Prostate gland (tissue), 2 donors: ENCODE data around the gene SLC51A. TPM values are rescaled to one million over a fixed set of nuclear protein-coding genes. Genes with fewer than 3 reads are reported as not detected.
"Not testable (repeated sequence)": the region's sequence is repeated elsewhere in the genome, so short reads cannot be mapped to it uniquely, and the experiment has no call there.

Experiments
- DNase-seq: peaks from one replicate; pipeline ENCODE4 v3.0.0-alpha.2; 2019; ENCODE audit warnings: low spot score
- H3K27ac ChIP-seq, 2 donors: fragments of 200-600 bp; sonication (generic); 2 replicates each; pipeline ENCODE4 v1.5.1; 2017 to 2019
- H3K27me3 ChIP-seq: fragments of 200-600 bp; sonication (generic); replicated peaks from 2 replicates; pipeline ENCODE4 v1.5.1; 2019; ENCODE audit not compliant: insufficient read depth
- H3K36me3 ChIP-seq, 2 donors: fragments of 200-600 bp; sonication (generic); 1 replicate in 1 of 2; 2 replicates in 1 of 2; pipeline versions ENCODE4 v1.5.1 to v1.8.1; 2017 to 2019
- H3K4me1 ChIP-seq: fragments of 200-600 bp; sonication (generic); replicated peaks from 2 replicates; pipeline ENCODE4 v1.5.1; 2019
- H3K4me3 ChIP-seq, 2 donors: fragments of 200-600 bp; sonication (generic); 2 replicates each; pipeline ENCODE4 v1.5.1; 2017 to 2019
- H3K9me3 ChIP-seq: fragments of 200-600 bp; sonication (generic); 2 replicates; pipeline ENCODE4 v1.5.1; 2017
- POLR2A ChIP-seq: fragments of 450-650 bp; IDR thresholded peaks from one replicate; pipeline ENCODE4 v1.6.1; 2016; ENCODE audit warnings: antibody characterized with exemption, mild to moderate bottlenecking
- POLR2AphosphoS5 ChIP-seq: sonication (generic); formaldehyde crosslinking; IDR thresholded peaks from one replicate; pipeline ENCODE4 v1.6.1; 2017; ENCODE audit warnings: antibody characterized with exemption
- WGBS: methylation state at CpG from one replicate; pipeline ENCODE4 v1.1.5; 2018; 5-methylcytosine and 5-hydroxymethylcytosine counted together
- intact Hi-C: fragments of 100-400 bp; cut with DNase I; formaldehyde crosslinking; loops from one replicate; pipeline ENCODE4 v1.14.2; 2022
- total RNA-seq, 2 donors: library from RNA; depleted of rRNA; stranded (reverse); fragments of >200 nt; gene quantifications; one replicate each; pipeline ENCODE4 v1.1.0, GENCODE V29; 2016
- TF ChIP-seq, protein P1 (sequence below), 4 experiments: fragments of 200-600 bp in 2 of 4; fragments of 450-650 bp in 2 of 4; sonication (generic) in 2 of 4; IDR thresholded peaks; 1 replicate in 3 of 4; 2 replicates in 1 of 4; pipeline ENCODE4 v1.5.1; 2016 to 2019; ENCODE audit warnings: antibody characterized with exemption in 4 of 4, mild to moderate bottlenecking in 2 of 4, moderate library complexity in 2 of 4

The SLC51A gene
- total RNA-seq, 2 donors from 2014 or later = 0.55 to 32.1 TPM

DNA sequence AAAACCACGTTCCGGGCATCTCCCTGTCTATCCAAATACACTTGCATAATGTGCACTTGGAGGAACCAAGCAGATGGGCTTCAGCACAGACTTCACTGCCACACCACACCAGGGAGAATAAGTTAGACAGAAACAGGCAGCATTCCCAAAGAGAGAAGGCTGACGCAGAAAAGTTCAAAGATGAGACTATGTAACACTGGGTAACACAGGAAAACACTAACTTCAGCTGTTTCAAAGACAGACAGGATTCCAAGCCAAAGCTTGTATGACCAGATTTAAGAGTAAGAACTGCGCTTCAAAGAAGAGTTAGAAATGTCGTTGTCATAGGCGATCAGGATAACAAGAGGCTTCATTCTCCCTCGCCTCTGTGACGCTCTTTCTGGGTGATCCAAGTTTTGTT is 19.9 kb downstream of the SLC51A start:
- H3K4me1 ChIP-seq = no peaks in the 10 kb centered on the region
- no peaks in the 10 kb centered on the region for H3K36me3 ChIP-seq
- no peaks in the 10 kb centered on the region for H3K27me3 ChIP-seq
- 90% methylated on average over 8 of the region's 8 CpGs for WGBS
- no peak overlapping the region for H3K27ac ChIP-seq
- DNase-seq = no peak
- no peaks in the 10 kb centered on the region for H3K9me3 ChIP-seq
- TF ChIP-seq, protein P1, sequence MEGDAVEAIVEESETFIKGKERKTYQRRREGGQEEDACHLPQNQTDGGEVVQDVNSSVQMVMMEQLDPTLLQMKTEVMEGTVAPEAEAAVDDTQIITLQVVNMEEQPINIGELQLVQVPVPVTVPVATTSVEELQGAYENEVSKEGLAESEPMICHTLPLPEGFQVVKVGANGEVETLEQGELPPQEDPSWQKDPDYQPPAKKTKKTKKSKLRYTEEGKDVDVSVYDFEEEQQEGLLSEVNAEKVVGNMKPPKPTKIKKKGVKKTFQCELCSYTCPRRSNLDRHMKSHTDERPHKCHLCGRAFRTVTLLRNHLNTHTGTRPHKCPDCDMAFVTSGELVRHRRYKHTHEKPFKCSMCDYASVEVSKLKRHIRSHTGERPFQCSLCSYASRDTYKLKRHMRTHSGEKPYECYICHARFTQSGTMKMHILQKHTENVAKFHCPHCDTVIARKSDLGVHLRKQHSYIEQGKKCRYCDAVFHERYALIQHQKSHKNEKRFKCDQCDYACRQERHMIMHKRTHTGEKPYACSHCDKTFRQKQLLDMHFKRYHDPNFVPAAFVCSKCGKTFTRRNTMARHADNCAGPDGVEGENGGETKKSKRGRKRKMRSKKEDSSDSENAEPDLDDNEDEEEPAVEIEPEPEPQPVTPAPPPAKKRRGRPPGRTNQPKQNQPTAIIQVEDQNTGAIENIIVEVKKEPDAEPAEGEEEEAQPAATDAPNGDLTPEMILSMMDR (IDR thresholded peaks at IDR 0.05) = no peak
- TF ChIP-seq POLR2A (no peak), POLR2AphosphoS5 (no peak)
- intact Hi-C loops = no loop called here
- H3K4me3 ChIP-seq = no peak overlapping the region

DNA sequence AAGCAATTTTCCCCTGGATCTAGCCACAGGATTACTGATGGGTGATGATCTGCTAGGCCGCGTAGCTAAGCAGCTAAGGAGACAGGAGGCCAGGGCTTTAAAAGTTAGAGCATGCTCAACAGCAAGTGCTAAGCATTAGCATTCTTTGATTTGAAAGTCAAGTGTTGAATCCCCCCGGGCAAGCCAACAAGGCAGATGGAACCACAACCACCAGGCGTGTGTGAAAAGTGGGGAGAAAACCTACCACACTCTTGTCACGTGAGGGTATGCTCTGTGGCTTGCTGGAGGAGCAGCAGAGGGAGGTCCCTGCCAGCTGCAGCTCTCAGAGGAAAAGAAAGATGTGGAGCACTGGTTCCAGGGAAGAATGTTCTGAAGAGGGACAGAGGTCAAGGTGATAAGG is 20.9 kb downstream of the SLC51A start:
- TF ChIP-seq POLR2AphosphoS5 (no peak), POLR2A (no peak)
- TF ChIP-seq, protein P1 (IDR thresholded peaks at IDR 0.05) = no peak
- Histone ChIP-seq H3K36me3 (no peaks in the 10 kb centered on the region), H3K9me3 (no peaks in the 10 kb centered on the region), H3K27ac (no peak overlapping the region), H3K27me3 (no peaks in the 10 kb centered on the region), H3K4me3 (no peak overlapping the region), H3K4me1 (no peaks in the 10 kb centered on the region)
- 89% methylated on average over 5 of the region's 5 CpGs for WGBS
- DNase-seq = no peak
- intact Hi-C loops = no loop called here

DNA sequence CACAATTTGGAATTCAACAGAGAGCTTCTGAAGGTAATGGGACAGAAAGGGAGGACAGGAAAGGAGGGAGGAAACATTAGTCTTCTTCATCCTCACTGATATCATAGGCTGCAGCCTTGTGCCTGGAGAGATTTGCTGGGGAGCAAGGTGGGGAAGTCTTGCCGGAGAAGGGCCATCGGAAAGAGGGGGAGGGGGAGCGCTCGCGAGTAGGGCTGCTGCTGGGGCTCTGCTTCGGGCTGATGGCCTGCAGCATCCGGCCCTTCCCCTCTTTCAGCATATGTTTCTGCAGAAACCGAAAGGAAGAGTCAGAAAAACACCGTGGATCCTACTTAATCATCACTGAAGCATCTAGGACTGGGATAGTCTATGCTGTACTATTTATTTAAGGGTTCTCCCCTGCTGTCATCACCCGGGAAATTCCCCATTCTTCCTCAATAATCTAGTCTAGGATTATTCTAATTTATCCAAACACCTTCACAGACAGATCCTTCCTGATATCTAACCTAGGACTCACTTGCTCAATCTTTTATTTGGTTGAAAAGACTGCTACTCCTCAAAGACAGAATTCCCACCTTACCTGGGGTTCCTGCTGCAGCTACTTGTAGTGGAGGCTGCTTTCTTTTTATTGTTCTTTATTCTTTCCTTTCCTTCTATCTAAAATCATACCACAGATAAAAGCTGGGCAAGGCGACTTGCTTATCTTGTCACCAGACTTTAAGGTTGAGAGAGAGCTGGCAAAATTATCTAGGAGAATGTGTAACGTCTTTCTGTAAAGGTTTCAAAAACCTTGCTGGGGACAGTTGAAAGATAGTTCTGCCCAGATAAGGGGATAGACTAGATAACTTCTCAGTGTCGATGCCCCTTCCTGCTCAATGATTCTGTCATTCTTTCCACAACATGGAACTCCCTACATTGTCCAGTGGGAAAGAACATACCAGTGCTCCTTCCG is 22.6 kb downstream of the SLC51A start:
- intact Hi-C loops = no loop called here
- no peaks in the 10 kb centered on the region for H3K9me3 ChIP-seq
- TF ChIP-seq POLR2A (no peak), POLR2AphosphoS5 (no peak)
- TF ChIP-seq, protein P1 (IDR thresholded peaks at IDR 0.05) = no peak
- no peaks in the 10 kb centered on the region for H3K27me3 ChIP-seq
- no peak overlapping the region for H3K27ac ChIP-seq
- H3K36me3 ChIP-seq = no peaks in the 10 kb centered on the region
- DNase-seq = no peak
- no peaks in the 10 kb centered on the region for H3K4me1 ChIP-seq
- H3K4me3 ChIP-seq = no peak overlapping the region
- 74% methylated on average over 14 of the region's 14 CpGs for WGBS

DNA sequence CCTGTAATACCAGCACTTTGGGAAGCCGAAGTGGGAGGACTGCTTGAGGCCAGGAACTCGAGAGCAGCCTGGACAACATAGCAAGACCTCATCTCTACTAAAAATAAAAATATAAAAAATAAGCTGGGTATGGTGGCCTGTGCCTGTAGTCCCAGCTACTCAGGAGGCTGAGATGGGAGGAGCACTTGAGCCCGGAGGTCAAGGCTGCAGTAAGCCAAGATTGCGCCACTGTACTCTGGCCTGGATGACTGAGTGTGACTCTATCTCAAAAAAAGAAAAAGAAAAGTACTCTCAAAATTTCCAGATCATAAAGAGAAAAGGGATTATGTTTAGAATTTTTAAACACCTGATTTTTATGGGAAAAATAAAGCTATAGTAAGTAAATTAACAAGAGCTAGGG is 24.1 kb downstream of the SLC51A start:
- DNase-seq = no peak
- no peaks in the 10 kb centered on the region for H3K9me3 ChIP-seq
- no peak overlapping the region for H3K27ac ChIP-seq
- TF ChIP-seq POLR2AphosphoS5 (no peak), POLR2A (no peak)
- TF ChIP-seq, protein P1 (IDR thresholded peaks at IDR 0.05) = no peak
- no peaks in the 10 kb centered on the region for H3K4me1 ChIP-seq
- WGBS = 93% methylated on average over 4 of the region's 4 CpGs
- H3K36me3 ChIP-seq = no peaks in the 10 kb centered on the region
- no peaks in the 10 kb centered on the region for H3K27me3 ChIP-seq
- intact Hi-C loops = no loop called here
- H3K4me3 ChIP-seq = no peak overlapping the region

DNA sequence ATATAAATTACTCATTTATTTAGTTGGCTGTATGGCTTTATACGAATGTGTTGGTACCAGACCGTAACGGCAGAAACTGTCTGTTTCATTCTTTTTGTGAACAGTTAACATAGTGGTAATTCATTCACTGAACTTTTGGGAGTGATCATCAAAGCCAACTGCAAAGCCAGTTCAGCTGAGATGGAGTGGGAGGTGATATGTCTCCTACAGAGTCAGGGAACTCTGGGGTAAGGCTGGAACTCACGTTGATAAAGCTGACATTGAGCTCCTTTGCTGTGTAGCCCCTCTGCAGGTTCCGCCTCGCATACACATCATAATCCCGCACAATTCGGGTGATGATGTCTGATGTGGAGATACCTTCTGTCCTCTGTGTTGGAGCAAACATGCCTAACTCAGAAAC is 25.4 kb downstream of the SLC51A start:
- DNase-seq = no peak
- 81% methylated on average over 8 of the region's 8 CpGs for WGBS
- H3K27ac ChIP-seq = no peak overlapping the region
- no peaks in the 10 kb centered on the region for H3K4me1 ChIP-seq
- no peak for TF ChIP-seq POLR2AphosphoS5
- TF ChIP-seq, protein P1 (IDR thresholded peaks at IDR 0.05) = no peak
- no peak for TF ChIP-seq POLR2A
- intact Hi-C loops = no loop called here
- H3K4me3 ChIP-seq = no peak overlapping the region
- H3K9me3 ChIP-seq = no peaks in the 10 kb centered on the region
- H3K27me3 ChIP-seq = no peaks in the 10 kb centered on the region
- H3K36me3 ChIP-seq = no peaks in the 10 kb centered on the region

DNA sequence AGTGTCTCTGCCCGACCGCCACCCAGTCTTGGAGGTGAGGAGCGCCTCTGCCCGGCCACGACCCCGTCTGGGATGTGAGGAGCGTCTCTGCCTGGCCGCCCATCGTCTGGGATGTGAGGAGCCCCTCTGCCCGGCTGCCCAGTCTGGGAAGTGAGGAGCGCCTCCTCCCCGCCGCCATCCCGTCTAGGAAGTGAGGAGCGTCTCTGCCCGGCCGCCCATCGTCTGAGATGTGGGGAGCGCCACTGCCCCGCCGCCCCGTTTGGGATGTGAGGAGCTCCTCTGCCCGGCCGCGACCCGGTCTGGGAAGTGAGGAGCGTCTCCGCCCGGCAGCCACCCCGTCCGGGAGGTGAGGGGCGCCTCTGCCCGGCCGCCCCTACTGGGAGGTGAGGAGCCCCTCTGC is 27.8 kb downstream of the SLC51A start:
- DNase-seq, H3K9me3 ChIP-seq, H3K4me3 ChIP-seq, H3K36me3 ChIP-seq, H3K27me3 ChIP-seq, intact Hi-C loops, H3K27ac ChIP-seq, H3K4me1 ChIP-seq: not testable (repeated sequence)
- WGBS = 97% methylated on average over 34 of the region's 34 CpGs
